Lung (tissue), 12 donors: ENCODE results near the gene GNG12. TPM values are rescaled to one million over a fixed set of nuclear protein-coding genes. Genes with fewer than 3 reads are reported as not detected.

ENCODE experiments used
- ATAC-seq: fragments of 200-7000 bp; cut with Tn5 transposase; one replicate; pipeline ENCODE4 v1.9.1; 2020; ENCODE audit warnings: moderate number of reproducible peaks; ENCODE audit not compliant: insufficient read depth, low FRiP score
- DNase-seq, 3 donors: peaks; one replicate each; pipeline ENCODE4 v3.0.0-alpha.2; 2013 to 2017
- H3K27ac ChIP-seq, 2 donors: one replicate each; pipeline ENCODE4 v1.5.1; 2013; ENCODE audit warnings: mild to moderate bottlenecking in 2 of 2, moderate library complexity in 2 of 2, control low read depth in 1 of 2, inconsistent platforms in 1 of 2, low read depth in 1 of 2, low read length in 1 of 2
- H3K27me3 ChIP-seq, 3 donors: one replicate each; pipeline ENCODE4 v1.5.1; 2013; ENCODE audit warnings: low read length in 2 of 3; ENCODE audit not compliant: control insufficient read depth in 3 of 3, insufficient read depth in 3 of 3
- H3K36me3 ChIP-seq, 4 donors: one replicate each; pipeline ENCODE4 v1.5.1; 2013; ENCODE audit warnings: low read length in 4 of 4, mild to moderate bottlenecking in 1 of 4, moderate library complexity in 1 of 4; ENCODE audit not compliant: control insufficient read depth in 4 of 4, insufficient read depth in 4 of 4
- H3K4me1 ChIP-seq, 5 donors: one replicate each; pipeline ENCODE4 v1.5.1; 2013; ENCODE audit warnings: low read length in 5 of 5, mild to moderate bottlenecking in 2 of 5, moderate library complexity in 1 of 5; ENCODE audit not compliant: control insufficient read depth in 5 of 5, insufficient read depth in 5 of 5
- H3K4me3 ChIP-seq: one replicate; pipeline ENCODE4 v1.5.1; 2013; ENCODE audit warnings: mild to moderate bottlenecking, control low read depth, moderate library complexity
- H3K9ac ChIP-seq, 2 donors: one replicate each; pipeline ENCODE4 v1.5.1; 2013; ENCODE audit warnings: low read length in 2 of 2, control low read depth in 1 of 2; ENCODE audit not compliant: insufficient read depth in 1 of 2
- H3K9me3 ChIP-seq, 4 donors: one replicate each; pipeline ENCODE4 v1.5.1; 2013; ENCODE audit warnings: low read length in 3 of 4, mild to moderate bottlenecking in 1 of 4, moderate library complexity in 1 of 4; ENCODE audit not compliant: control insufficient read depth in 4 of 4, insufficient read depth in 3 of 4
- CTCF ChIP-seq: IDR thresholded peaks from 2 replicates; pipeline ENCODE4 v1.5.1; 2012; ENCODE audit warnings: mild to moderate bottlenecking; ENCODE audit errors: control extremely low read depth, extremely low read depth
- WGBS, 2 donors: extraction: QIAGEN DNeasy Blood & Tissue Kit; methylation state at CpG; one replicate each; pipeline ENCODE4 v1.1.7; 2013; 5-methylcytosine and 5-hydroxymethylcytosine counted together
- polyA plus RNA-seq, 2 donors: library from polyadenylated mRNA; stranded (reverse); fragments of 200-250 nt; gene quantifications; one replicate each; pipeline ENCODE4 v1.2.1, GENCODE V29; 2013
- total RNA-seq, 2 donors: library from RNA; depleted of rRNA in 1 of 2; stranded (reverse); fragments of >200 nt in 1 of 2; gene quantifications; one replicate each; pipeline ENCODE4 v1.2.1, GENCODE V29; 2014 to 2021
- donor health status: control.
- donor health status: control.
- donor health status: Bipolar disorder and iron deficiency.
- donor health status: healthy.
- donor health status: DM: yes; HTN: yes; CAD: no.

Gene GNG12
- total and polyA plus RNA-seq, 4 donors, result 14.0 to 68.4 (median 32.1) TPM

- 92 to 93% methylated on average over 3 of the region's 3 CpGs for WGBS, 2 donors
- peaks cover 3 to 9% (median 7%) of the 10 kb centered on the region in 5 donors for H3K4me1 ChIP-seq
- no peak for TF ChIP-seq CTCF
Observed at GRCh38 chr1:67743072-67743725, 90.1 kb downstream of the GNG12 start.

GRCh38 chr1:67741736-67742135 lies 91.5 kb downstream of the GNG12 start:
- Histone ChIP-seq H3K36me3 (no peaks in the 10 kb centered on the region), H3K27ac (no peak overlapping the region), H3K27me3 (no peaks in the 10 kb centered on the region), H3K4me1 (peaks cover 0 to 7% (median 3%) of the 10 kb centered on the region in 5 donors), H3K9ac (no peak overlapping the region), H3K9me3 (no peaks in the 10 kb centered on the region), H3K4me3 (no peak overlapping the region)
- TF ChIP-seq CTCF, result no peak
- ATAC-seq (no peak), DNase-seq (no peak)
- 95 to 100% methylated on average over 1 of the region's 1 CpG for WGBS, 2 donors

More at GRCh38 chr1:67743072-67743725, 90.1 kb downstream of the GNG12 start:
- Histone ChIP-seq H3K9me3 (no peaks in the 10 kb centered on the region), H3K36me3 (no peaks in the 10 kb centered on the region), H3K9ac (no peak overlapping the region), H3K27ac (no peak overlapping the region), H3K27me3 (no peaks in the 10 kb centered on the region), H3K4me3 (no peak overlapping the region)
- no peak for DNase-seq
- ATAC-seq, result no peak

- ATAC-seq (no peak), DNase-seq (no peak)
- H3K4me1 ChIP-seq, result peaks cover 0 to 12% (median 5%) of the 10 kb centered on the region in 5 donors
- no peaks in the 10 kb centered on the region for H3K9me3 ChIP-seq
- H3K27ac ChIP-seq, result no peak overlapping the region
- 75 to 84% methylated on average over 3 of the region's 3 CpGs for WGBS, 2 donors
- no peaks in the 10 kb centered on the region for H3K36me3 ChIP-seq
- TF ChIP-seq CTCF, result no peak
- no peak overlapping the region for H3K4me3 ChIP-seq
- no peaks in the 10 kb centered on the region for H3K27me3 ChIP-seq
- H3K9ac ChIP-seq, result no peak overlapping the region
Observed at GRCh38 chr1:67741121-67741520, 92.1 kb downstream of the GNG12 start.

- Histone ChIP-seq H3K27me3 (no peaks in the 10 kb centered on the region), H3K9ac (no peak overlapping the region), H3K4me3 (no peak overlapping the region), H3K4me1 (peaks cover 3 to 12% (median 10%) of the 10 kb centered on the region in 5 donors), H3K36me3 (no peaks in the 10 kb centered on the region), H3K27ac (no peak overlapping the region), H3K9me3 (no peaks in the 10 kb centered on the region)
- DNase-seq (no peak), ATAC-seq (no peak)
- no peak for TF ChIP-seq CTCF
- WGBS, 2 donors, result 80 to 88% methylated on average over 3 of the region's 3 CpGs
Observed at GRCh38 chr1:67740543-67740942, 92.7 kb downstream of the GNG12 start.
